ENCODE measurements around the gene CLK1. TPM values are rescaled to one million over a fixed set of nuclear protein-coding genes. Genes with fewer than 3 reads are reported as not detected.

Gene CLK1
- total RNA-seq, 1 donor from 2014 or later: 106 TPM

- Mint-ChIP-seq H3K27me3 (no peaks in the 10 kb centered on the region), H3K9me3 (no peaks in the 10 kb centered on the region), H3K4me3 (peak overlapping the region; percentile 93), H3K27ac (peak overlapping the region; percentile 100), H3K36me3 (peaks cover 43% of the 10 kb centered on the region), H3K4me1 (ENCODE audit: unreplicated experiment) (peaks cover 22% of the 10 kb centered on the region)
- no peak for TF ChIP-seq CTCF (conservative IDR thresholded peaks at IDR 0.05)
- DNase-seq (ENCODE audit: extremely low spot score, unreplicated experiment): no peak
These were observed 2.8 kb downstream of the CLK1 start for GRCh38 chr2:200861617-200862155.

DNA sequence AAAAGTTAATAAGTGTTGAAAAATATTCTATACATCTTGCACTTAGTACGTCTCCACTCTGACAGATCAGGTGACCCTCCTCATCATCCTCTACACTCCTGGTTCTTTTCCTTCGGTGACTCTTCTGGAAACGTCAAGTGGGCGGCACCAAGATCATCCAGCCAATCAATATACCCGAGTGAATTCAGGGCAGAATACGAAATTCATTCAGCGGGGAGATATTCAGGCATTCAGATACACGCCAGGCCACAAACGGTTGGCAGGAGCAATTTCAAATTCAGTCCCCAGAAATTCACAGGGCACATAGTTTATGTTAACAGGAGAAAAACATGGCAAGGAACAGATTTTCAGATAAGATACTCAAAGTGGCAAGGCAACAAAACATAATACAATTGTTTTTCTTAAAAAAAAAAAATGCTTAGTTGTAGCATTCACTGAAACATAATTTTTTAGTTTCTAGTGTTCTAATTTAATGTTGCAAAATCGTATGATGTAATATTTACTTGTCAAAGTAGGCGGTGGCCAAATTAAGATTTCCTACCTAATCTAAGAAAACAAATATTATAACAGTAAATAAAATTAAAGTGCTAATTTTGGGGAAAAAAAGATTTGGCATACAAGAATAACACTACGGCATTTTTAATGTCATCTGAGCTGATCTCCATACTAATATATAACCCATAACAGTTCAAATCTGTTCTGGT is 4.2 kb downstream of the CLK1 start:
- Mint-ChIP-seq H3K9me3 (no peaks in the 10 kb centered on the region), H3K4me1 (ENCODE audit: unreplicated experiment) (peaks cover 21% of the 10 kb centered on the region), H3K4me3 (peak overlapping the region; percentile 76), H3K36me3 (peaks cover 48% of the 10 kb centered on the region), H3K27me3 (no peaks in the 10 kb centered on the region), H3K27ac (peak overlapping the region; percentile 42)
- no peak for TF ChIP-seq CTCF (conservative IDR thresholded peaks at IDR 0.05)
- no peak for DNase-seq (ENCODE audit: extremely low spot score, unreplicated experiment)

DNA sequence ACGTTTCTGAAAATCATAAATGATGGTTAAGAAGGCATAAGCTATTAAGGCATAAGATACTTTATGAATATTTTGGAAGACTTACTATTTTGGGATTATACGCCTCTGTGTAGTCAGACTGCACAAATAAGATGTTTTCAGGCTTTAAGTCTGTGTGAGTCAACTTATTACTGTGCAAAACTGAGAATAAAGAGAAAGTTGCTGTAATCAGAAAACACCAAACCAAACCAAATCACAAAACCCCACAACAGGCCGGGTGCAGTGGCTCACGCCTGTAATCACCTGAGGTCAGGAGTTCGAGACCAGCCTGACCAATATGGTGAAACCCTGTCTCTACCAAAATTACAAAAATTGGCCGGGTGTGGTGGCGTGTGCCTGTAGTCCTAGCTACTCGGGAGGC is 7.7 kb downstream of the CLK1 start:
- Mint-ChIP-seq H3K4me3 (no peak overlapping the region), H3K36me3 (peaks cover 56% of the 10 kb centered on the region), H3K27ac (no peak overlapping the region), H3K27me3 (no peaks in the 10 kb centered on the region), H3K4me1 (ENCODE audit: unreplicated experiment) (peaks cover 13% of the 10 kb centered on the region), H3K9me3 (no peaks in the 10 kb centered on the region)
- no peak for TF ChIP-seq CTCF (conservative IDR thresholded peaks at IDR 0.05)
- no peak for DNase-seq (ENCODE audit: extremely low spot score, unreplicated experiment)

- Mint-ChIP-seq H3K4me3 (no peak overlapping the region), H3K9me3 (no peaks in the 10 kb centered on the region), H3K27ac (no peak overlapping the region), H3K27me3 (no peaks in the 10 kb centered on the region), H3K36me3 (peaks cover 42% of the 10 kb centered on the region), H3K4me1 (ENCODE audit: unreplicated experiment) (no peaks in the 10 kb centered on the region)
- DNase-seq (ENCODE audit: extremely low spot score, unreplicated experiment): no peak
- TF ChIP-seq CTCF (conservative IDR thresholded peaks at IDR 0.05): no peak
These were observed 11.9 kb downstream of the CLK1 start for GRCh38 chr2:200852605-200853004.

- no peak for DNase-seq (ENCODE audit: extremely low spot score, unreplicated experiment)
- peaks cover 36% of the 10 kb centered on the region for H3K36me3 Mint-ChIP-seq
- H3K9me3 Mint-ChIP-seq: no peaks in the 10 kb centered on the region
- H3K4me3 Mint-ChIP-seq: no peak overlapping the region
- TF ChIP-seq CTCF (conservative IDR thresholded peaks at IDR 0.05): no peak
- no peak overlapping the region for H3K27ac Mint-ChIP-seq
- H3K27me3 Mint-ChIP-seq: no peaks in the 10 kb centered on the region
- no peaks in the 10 kb centered on the region for H3K4me1 Mint-ChIP-seq (ENCODE audit: unreplicated experiment)
These were observed 12.8 kb downstream of the CLK1 start for GRCh38 chr2:200851398-200852248.
